ENCODE measurements around the gene TPRN.

The TPRN gene, protein sequence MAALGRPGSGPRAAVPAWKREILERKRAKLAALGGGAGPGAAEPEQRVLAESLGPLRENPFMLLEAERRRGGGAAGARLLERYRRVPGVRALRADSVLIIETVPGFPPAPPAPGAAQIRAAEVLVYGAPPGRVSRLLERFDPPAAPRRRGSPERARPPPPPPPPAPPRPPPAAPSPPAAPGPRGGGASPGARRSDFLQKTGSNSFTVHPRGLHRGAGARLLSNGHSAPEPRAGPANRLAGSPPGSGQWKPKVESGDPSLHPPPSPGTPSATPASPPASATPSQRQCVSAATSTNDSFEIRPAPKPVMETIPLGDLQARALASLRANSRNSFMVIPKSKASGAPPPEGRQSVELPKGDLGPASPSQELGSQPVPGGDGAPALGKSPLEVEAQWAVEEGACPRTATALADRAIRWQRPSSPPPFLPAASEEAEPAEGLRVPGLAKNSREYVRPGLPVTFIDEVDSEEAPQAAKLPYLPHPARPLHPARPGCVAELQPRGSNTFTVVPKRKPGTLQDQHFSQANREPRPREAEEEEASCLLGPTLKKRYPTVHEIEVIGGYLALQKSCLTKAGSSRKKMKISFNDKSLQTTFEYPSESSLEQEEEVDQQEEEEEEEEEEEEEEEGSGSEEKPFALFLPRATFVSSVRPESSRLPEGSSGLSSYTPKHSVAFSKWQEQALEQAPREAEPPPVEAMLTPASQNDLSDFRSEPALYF

DNA sequence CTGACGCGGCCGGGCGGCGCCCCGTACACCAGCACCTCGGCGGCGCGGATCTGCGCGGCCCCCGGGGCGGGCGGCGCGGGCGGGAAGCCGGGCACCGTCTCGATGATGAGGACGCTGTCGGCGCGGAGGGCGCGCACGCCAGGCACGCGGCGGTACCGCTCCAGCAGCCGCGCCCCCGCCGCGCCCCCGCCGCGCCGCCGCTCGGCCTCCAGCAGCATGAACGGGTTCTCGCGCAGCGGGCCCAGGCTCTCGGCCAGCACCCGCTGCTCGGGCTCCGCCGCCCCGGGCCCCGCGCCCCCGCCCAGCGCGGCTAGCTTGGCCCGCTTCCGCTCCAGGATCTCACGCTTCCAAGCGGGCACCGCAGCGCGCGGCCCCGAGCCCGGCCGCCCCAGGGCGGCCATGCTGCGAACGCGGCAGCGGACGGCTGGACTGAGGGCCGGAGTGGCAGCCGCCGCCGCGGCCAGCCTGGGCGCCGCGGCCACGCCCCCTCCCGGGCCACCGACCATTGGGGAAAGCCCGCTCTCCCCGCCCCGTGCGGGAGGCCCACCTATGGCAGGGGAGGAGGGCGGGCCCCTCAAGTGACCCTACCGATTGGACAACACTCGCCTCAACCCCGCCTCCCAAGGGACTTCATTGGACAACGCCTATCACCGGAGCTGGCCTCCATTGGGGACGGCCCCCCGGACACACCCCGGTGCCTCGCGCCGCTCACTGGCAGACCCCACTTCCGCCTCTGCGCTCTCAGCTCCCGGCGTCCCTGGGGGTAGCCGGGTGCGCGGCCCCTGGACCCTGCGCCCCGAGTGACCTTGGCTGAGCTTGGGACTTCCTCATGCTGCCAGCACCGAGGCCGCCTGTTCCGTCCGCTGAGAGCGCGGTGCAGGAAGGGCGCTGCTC, at the start of gene TPRN:
Gene TPRN, minus strand, starts transcription at position 431 of the 894 bp plus-strand sequence. Its CDS starts 30 bp downstream, at position 401.
- Histone ChIP-seq H3F3A (ENCODE audit: low read depth) (no peaks in the 10 kb centered on the region), H2AFZ (ENCODE audit: low read length) (no peak within 1 kb of the TSS), H3K4me3 (ENCODE audit: low read length, poor library complexity, severe bottlenecking) (peak within 1 kb of the TSS; percentile 85)

DNA sequence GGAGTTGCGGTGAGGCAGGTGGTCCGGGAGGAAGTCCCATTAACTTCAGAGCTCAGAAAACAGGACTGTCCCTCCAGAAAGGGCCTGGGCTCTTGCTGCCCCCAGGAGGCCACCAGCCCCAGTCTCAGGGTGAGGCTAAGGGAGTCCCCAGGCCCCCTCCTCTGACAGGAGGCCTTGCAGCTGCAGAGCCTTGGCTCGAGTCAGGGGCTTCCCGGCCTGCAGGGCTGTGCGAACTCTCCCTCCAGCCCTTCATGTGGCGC, 47.3 kb upstream of the TPRN start:
- H3K4me3 ChIP-seq (ENCODE audit: low read length, poor library complexity, severe bottlenecking) = no peak overlapping the region
- peaks cover 10% of the 10 kb centered on the region for H3K4me1 ChIP-seq (ENCODE audit: insufficient read depth, low read length, poor library complexity, severe bottlenecking)
- peaks cover 10% of the 10 kb centered on the region; the same call in 1 of the 2 replicates for H3K36me3 ChIP-seq (ENCODE audit: insufficient read depth, low read length)
- H3K79me2 ChIP-seq (ENCODE audit: insufficient read depth, low read length) = peaks cover 12% of the 10 kb centered on the region
- no peak overlapping the region for H2AFZ ChIP-seq (ENCODE audit: low read length)
- H3K27me3 ChIP-seq (ENCODE audit: insufficient read depth, low read length, poor library complexity, severe bottlenecking) = no peaks in the 10 kb centered on the region
- no peak overlapping the region for H3K9ac ChIP-seq (ENCODE audit: low read depth, low read length, poor library complexity, severe bottlenecking)
- no peaks in the 10 kb centered on the region for H3K9me2 ChIP-seq (replicated peaks; ENCODE audit: low read depth, low read length)
- H3K4me2 ChIP-seq (ENCODE audit: low read depth, low read length, poor library complexity, severe bottlenecking) = no peak overlapping the region
- TF ChIP-seq, protein P1, sequence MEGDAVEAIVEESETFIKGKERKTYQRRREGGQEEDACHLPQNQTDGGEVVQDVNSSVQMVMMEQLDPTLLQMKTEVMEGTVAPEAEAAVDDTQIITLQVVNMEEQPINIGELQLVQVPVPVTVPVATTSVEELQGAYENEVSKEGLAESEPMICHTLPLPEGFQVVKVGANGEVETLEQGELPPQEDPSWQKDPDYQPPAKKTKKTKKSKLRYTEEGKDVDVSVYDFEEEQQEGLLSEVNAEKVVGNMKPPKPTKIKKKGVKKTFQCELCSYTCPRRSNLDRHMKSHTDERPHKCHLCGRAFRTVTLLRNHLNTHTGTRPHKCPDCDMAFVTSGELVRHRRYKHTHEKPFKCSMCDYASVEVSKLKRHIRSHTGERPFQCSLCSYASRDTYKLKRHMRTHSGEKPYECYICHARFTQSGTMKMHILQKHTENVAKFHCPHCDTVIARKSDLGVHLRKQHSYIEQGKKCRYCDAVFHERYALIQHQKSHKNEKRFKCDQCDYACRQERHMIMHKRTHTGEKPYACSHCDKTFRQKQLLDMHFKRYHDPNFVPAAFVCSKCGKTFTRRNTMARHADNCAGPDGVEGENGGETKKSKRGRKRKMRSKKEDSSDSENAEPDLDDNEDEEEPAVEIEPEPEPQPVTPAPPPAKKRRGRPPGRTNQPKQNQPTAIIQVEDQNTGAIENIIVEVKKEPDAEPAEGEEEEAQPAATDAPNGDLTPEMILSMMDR (conservative IDR thresholded peaks at IDR 0.05; ENCODE audit: low read length) = no peak
- no peak for TF ChIP-seq EZH2phosphoT487 (IDR thresholded peaks at IDR 0.05; ENCODE audit: borderline replicate concordance)
- no peaks in the 10 kb centered on the region for H3K9me3 ChIP-seq (ENCODE audit: insufficient read depth, low read depth, low read length)
- H4K20me1 ChIP-seq (ENCODE audit: insufficient read depth, low read length, poor library complexity, severe bottlenecking) = peaks cover 11% of the 10 kb centered on the region
- no peaks in the 10 kb centered on the region for H3F3A ChIP-seq (ENCODE audit: low read depth)

More for the DNA sequence above, at the start of gene TPRN:
- no peaks in the 10 kb centered on the region for H3K36me3 ChIP-seq (ENCODE audit: insufficient read depth, low read length)
- H3K4me1 ChIP-seq (ENCODE audit: insufficient read depth, low read length, poor library complexity, severe bottlenecking) = peaks cover 37% of the 10 kb centered on the region
- no peaks in the 10 kb centered on the region for H3K9me3 ChIP-seq (ENCODE audit: insufficient read depth, low read depth, low read length)
- peaks cover 62% of the 10 kb centered on the region for H3K79me2 ChIP-seq (ENCODE audit: insufficient read depth, low read length)
- peaks cover 25% of the 10 kb centered on the region for H4K20me1 ChIP-seq (ENCODE audit: insufficient read depth, low read length, poor library complexity, severe bottlenecking)
- TF ChIP-seq, protein P1 (conservative IDR thresholded peaks at IDR 0.05; ENCODE audit: low read length) = no peak
- TF ChIP-seq EZH2phosphoT487 (IDR thresholded peaks at IDR 0.05; ENCODE audit: borderline replicate concordance) = no peak
- no peaks in the 10 kb centered on the region for H3K9me2 ChIP-seq (replicated peaks; ENCODE audit: low read depth, low read length)
- peak within 1 kb of the TSS; percentile 83 for H3K4me2 ChIP-seq (ENCODE audit: low read depth, low read length, poor library complexity, severe bottlenecking)
- H3K27me3 ChIP-seq (ENCODE audit: insufficient read depth, low read length, poor library complexity, severe bottlenecking) = no peaks in the 10 kb centered on the region
- peak within 1 kb of the TSS; percentile 89 for H3K9ac ChIP-seq (ENCODE audit: low read depth, low read length, poor library complexity, severe bottlenecking)

DNA sequence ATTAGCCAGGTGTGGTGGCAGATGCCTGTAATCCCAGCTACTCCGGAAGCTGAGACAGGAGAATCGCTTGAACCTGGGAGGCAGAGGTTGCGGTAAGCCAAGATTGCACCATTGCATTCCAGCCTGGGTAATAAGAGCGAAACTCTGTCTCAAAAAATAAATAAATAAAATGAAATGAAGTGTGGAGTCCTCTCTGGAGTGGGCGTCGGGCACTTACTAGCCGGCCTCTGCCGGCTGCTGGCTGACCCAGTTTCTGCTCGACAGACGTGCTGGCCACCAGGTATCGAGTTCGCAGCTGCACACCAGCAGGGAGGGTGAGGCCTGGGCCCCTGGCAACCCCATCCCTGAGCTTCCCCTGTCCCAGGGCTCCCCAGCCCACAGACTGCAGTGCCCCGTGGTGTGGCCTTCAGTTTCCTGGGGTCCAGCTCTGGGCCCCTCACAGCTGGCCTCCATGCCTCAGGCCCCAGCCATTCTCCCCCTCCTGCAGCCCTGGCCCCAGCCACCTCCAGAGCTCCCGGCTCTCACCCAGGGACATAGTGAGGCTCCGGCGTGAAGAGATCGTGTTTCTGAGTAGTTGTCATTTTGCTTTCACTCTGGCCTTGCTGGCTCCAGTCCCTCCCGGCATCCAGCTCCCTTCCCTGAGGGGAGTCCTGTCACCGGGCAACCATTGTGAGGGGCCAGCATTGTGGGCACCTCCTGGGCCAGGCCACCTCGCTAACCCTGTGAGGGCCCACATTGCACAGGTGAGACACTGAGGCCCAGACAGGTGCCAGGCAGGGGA, 46.8 kb upstream of the TPRN start:
- H3K4me2 ChIP-seq (ENCODE audit: low read depth, low read length, poor library complexity, severe bottlenecking) = no peak overlapping the region
- no peaks in the 10 kb centered on the region for H3K9me2 ChIP-seq (replicated peaks; ENCODE audit: low read depth, low read length)
- peaks cover 15% of the 10 kb centered on the region; the same call in 1 of the 2 replicates for H3K36me3 ChIP-seq (ENCODE audit: insufficient read depth, low read length)
- no peak overlapping the region for H2AFZ ChIP-seq (ENCODE audit: low read length)
- H3K9ac ChIP-seq (ENCODE audit: low read depth, low read length, poor library complexity, severe bottlenecking) = no peak overlapping the region
- TF ChIP-seq, protein P1 (conservative IDR thresholded peaks at IDR 0.05; ENCODE audit: low read length) = no peak
- no peak for TF ChIP-seq EZH2phosphoT487 (IDR thresholded peaks at IDR 0.05; ENCODE audit: borderline replicate concordance)
- peaks cover 17% of the 10 kb centered on the region for H3K79me2 ChIP-seq (ENCODE audit: insufficient read depth, low read length)
- H3K4me3 ChIP-seq (ENCODE audit: low read length, poor library complexity, severe bottlenecking) = no peak overlapping the region
- no peaks in the 10 kb centered on the region for H3F3A ChIP-seq (ENCODE audit: low read depth)
- peaks cover 17% of the 10 kb centered on the region for H4K20me1 ChIP-seq (ENCODE audit: insufficient read depth, low read length, poor library complexity, severe bottlenecking)
- H3K27me3 ChIP-seq (ENCODE audit: insufficient read depth, low read length, poor library complexity, severe bottlenecking) = no peaks in the 10 kb centered on the region
- peaks cover 15% of the 10 kb centered on the region for H3K4me1 ChIP-seq (ENCODE audit: insufficient read depth, low read length, poor library complexity, severe bottlenecking)
- no peaks in the 10 kb centered on the region for H3K9me3 ChIP-seq (ENCODE audit: insufficient read depth, low read depth, low read length)

Measured in Loucy (cell line).